Right atrium auricular region (tissue), 2 donors: ENCODE data around the gene SMAD1. TPM values are rescaled to one million over a fixed set of nuclear protein-coding genes. Genes with fewer than 3 reads are reported as not detected.

Experiments used
- DNase-seq: peaks from one replicate; pipeline ENCODE4 v3.0.0-alpha.2; 2019; ENCODE audit warnings: low spot score
- H3K27ac ChIP-seq, 2 donors: fragments of 200-600 bp; sonication (generic); 1 replicate in 1 of 2; 2 replicates in 1 of 2; pipeline ENCODE4 v1.5.1; 2016 to 2019
- H3K27me3 ChIP-seq, 2 donors: fragments of 200-600 bp; sonication (generic); one replicate each; pipeline versions ENCODE4 v1.5.1 to v1.6.0; 2017 to 2019
- H3K36me3 ChIP-seq: fragments of 200-600 bp; sonication (generic); one replicate; pipeline ENCODE4 v1.5.1; 2016
- H3K4me1 ChIP-seq, 2 donors: fragments of 200-600 bp; sonication (generic); one replicate each; pipeline versions ENCODE4 v1.5.1 to v1.6.0; 2017 to 2019
- H3K4me3 ChIP-seq, 2 donors: fragments of 200-600 bp; sonication (generic); 1 replicate in 1 of 2; 2 replicates in 1 of 2; pipeline ENCODE4 v1.5.1; 2017 to 2019; ENCODE audit warnings: mild to moderate bottlenecking in 1 of 2, moderate library complexity in 1 of 2
- H3K9me3 ChIP-seq, 2 donors: fragments of 200-600 bp; sonication (generic); one replicate each; pipeline ENCODE4 v1.5.1; 2019
- CTCF ChIP-seq, 2 donors: fragments of 200-600 bp; sonication (generic); IDR thresholded peaks; one replicate each; pipeline ENCODE4 v1.5.1; 2019; ENCODE audit warnings: antibody characterized with exemption in 2 of 2
- total RNA-seq, 2 donors: library from RNA; depleted of rRNA; stranded (reverse); fragments of >200 nt; gene quantifications; one replicate each; pipeline ENCODE4 v1.1.0, GENCODE V29; 2016

Gene SMAD1
- total RNA-seq, 2 donors from 2014 or later = 12.5 to 13.9 TPM

DNA sequence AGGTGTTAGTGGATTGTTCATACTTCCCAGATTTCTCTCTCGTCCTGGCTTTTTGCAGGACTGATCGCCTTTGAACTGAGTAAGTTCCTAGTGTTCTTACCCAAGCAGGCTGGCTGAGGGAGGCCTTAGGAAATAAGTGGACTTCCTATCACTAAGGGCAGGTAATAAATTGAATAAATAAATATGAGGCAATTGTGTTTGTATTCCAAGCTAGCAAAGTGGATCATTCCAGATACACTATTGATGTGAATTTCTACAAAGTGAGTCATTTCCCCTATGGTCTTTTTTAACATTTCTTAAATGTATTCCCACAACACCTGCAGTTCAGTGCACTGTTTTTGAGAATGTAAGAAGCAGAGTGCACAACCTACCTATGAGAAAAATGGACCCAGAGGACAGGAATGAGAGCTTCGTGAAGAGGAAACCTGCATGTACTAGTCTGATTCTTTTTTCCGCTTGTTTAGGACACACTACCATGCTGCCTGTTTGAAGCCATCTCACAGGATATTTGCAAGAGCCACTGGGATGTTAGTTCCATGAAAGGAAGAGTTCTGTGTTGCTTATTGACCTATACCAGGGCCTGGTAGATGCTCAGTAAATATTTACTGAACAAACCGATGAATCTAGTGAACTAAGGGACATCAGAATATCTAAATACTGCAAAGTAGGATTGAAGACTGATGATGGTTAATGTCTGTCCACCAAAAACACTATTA lies 29.0 kb upstream of the SMAD1 start:
- DNase-seq = no peak
- no peaks in the 10 kb centered on the region for H3K9me3 ChIP-seq
- H3K4me1 ChIP-seq = no peaks in the 10 kb centered on the region
- H3K27me3 ChIP-seq = no peaks in the 10 kb centered on the region
- no peaks in the 10 kb centered on the region for H3K36me3 ChIP-seq
- no peak overlapping the region for H3K4me3 ChIP-seq
- TF ChIP-seq CTCF (IDR thresholded peaks at IDR 0.05) = no peak
- no peak overlapping the region for H3K27ac ChIP-seq

- no peak for DNase-seq
- no peaks in the 10 kb centered on the region for H3K4me1 ChIP-seq
- no peaks in the 10 kb centered on the region for H3K9me3 ChIP-seq
- H3K4me3 ChIP-seq = no peak overlapping the region
- H3K27ac ChIP-seq = no peak overlapping the region
- no peaks in the 10 kb centered on the region for H3K27me3 ChIP-seq
- H3K36me3 ChIP-seq = no peaks in the 10 kb centered on the region
- TF ChIP-seq CTCF (IDR thresholded peaks at IDR 0.05) = no peak
Observed at GRCh38 chr4:145453163-145453520, 28.5 kb upstream of the SMAD1 start.

DNA sequence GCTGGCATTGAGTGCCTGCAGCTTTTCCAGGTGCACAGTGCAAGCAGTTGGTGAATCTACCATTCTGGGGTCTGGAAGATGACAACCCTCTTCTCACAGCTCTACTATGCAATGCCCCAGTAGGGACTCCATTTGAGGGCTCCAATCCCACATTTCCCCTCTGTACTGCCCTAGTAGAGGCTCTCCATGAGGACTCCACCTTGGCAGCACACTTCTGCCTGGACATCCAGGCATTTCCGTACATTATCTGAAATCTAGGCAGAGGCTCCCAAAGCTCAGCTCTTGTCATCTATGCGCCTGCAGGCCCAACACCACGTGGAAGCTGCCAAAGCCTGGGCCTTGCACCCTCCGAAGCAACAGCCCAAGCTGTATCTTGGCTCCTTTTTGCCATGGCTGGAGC lies 8.4 kb upstream of the SMAD1 start:
- no peaks in the 10 kb centered on the region for H3K27me3 ChIP-seq
- no peak for DNase-seq
- no peak for TF ChIP-seq CTCF (IDR thresholded peaks at IDR 0.05)

GRCh38 chr4:145480257-145480656 lies 1.4 kb upstream of the SMAD1 start:
- H3K36me3 ChIP-seq = no peaks in the 10 kb centered on the region
- no peak for TF ChIP-seq CTCF (IDR thresholded peaks at IDR 0.05)
- H3K4me1 ChIP-seq = peaks cover 0 to 22% of the 10 kb centered on the region in 2 donors
- no peak overlapping the region for H3K27ac ChIP-seq
- no peak overlapping the region for H3K4me3 ChIP-seq
- H3K9me3 ChIP-seq = no peaks in the 10 kb centered on the region
- no peaks in the 10 kb centered on the region for H3K27me3 ChIP-seq
- no peak for DNase-seq

More for the DNA sequence above, 8.4 kb upstream of the SMAD1 start:
- Histone ChIP-seq H3K9me3 (no peaks in the 10 kb centered on the region), H3K36me3 (no peaks in the 10 kb centered on the region), H3K4me1 (no peaks in the 10 kb centered on the region), H3K27ac (no peak overlapping the region), H3K4me3 (no peak overlapping the region)

DNA sequence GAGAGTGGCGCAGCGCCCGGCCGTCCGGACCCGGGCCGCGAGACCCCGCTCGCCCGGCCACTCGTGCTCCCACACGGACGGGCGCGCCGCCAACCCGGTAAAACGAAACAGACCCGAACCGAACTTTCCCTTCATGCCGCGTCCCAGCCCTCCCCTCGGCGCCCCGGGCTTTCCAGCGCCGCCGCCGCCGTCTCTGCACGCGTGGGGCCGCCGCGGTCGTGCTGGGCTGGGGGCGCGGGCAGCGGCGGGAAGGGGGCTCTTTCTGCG lies 222 bp downstream of the SMAD1 start:
- no peak for TF ChIP-seq CTCF (IDR thresholded peaks at IDR 0.05)
- no peaks in the 10 kb centered on the region for H3K9me3 ChIP-seq
- peak overlapping the region; percentile 94 to 95 for H3K27ac ChIP-seq
- peaks cover 0 to 22% of the 10 kb centered on the region in 2 donors for H3K4me1 ChIP-seq
- H3K27me3 ChIP-seq = no peaks in the 10 kb centered on the region
- no peak for DNase-seq
- H3K4me3 ChIP-seq = peak overlapping the region; percentile 85 to 94
- no peaks in the 10 kb centered on the region for H3K36me3 ChIP-seq
